HG03095 (cell line): ENCODE measurements around the gene CXCL3.
"Not testable (repeated sequence)": the region's sequence is repeated elsewhere in the genome, so short reads cannot be mapped to it uniquely, and the experiment has no call there.

Source experiments
- ATAC-seq: cut with Tn5 transposase; IDR thresholded peaks from one replicate; pipeline ENCODE4 v1.9.1; 2021; ENCODE audit warnings: moderate library complexity; ENCODE audit not compliant: unreplicated experiment

CXCL3 gene

DNA sequence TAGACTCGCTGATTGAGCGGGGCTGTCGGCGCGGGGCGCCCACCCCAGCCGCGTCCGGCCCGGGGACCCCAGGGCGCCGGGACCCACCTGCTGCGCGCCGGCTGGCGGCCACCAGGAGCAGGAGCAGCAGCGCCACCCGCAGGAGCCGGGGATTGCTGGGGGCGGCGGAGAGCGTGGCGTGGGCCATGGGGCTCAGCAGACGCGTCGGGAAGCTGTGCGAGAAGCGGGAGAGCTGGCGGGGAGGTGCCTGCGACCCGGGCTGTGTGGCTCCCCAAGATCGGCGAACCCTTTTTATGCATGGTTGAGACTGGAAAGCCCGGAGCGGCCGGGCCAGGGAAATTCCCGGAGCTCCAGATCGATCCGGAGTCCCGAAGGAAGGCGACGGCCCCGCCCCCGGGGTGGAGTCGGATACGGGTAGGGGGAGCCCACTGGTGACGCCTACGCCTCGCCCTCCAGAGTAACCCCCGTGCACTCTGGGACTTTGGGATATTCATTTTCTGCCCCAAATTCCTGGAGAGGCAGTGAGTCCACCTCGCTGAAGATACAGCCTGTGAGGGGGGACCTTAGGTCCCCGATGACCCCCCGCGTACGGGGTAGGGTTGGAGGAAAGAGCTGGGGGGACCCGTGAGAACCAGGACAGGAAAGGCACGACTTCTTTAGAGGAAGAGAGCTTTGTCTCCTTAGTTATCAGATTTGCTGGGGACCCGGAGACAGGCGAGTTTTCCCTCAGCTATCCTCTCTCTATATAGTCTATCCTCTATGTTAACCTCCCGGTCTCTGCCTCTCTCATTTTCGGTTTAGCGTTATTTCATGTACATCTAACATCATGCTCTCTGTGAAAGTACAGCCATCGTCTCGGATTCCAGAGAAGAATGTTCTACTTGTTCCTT is at the start of gene CXCL3:
CXCL3 (minus strand) TSS at position 265 of the 890 bp plus-strand sequence; CDS start at position 187, 78 bp downstream.
- no peak for ATAC-seq

- no peak for ATAC-seq
Observed at GRCh38 chr4:74087481-74087880, 49.0 kb upstream of the CXCL3 start.

GRCh38 chr4:74085669-74086068 is 47.2 kb upstream of the CXCL3 start:
- no peak for ATAC-seq

DNA sequence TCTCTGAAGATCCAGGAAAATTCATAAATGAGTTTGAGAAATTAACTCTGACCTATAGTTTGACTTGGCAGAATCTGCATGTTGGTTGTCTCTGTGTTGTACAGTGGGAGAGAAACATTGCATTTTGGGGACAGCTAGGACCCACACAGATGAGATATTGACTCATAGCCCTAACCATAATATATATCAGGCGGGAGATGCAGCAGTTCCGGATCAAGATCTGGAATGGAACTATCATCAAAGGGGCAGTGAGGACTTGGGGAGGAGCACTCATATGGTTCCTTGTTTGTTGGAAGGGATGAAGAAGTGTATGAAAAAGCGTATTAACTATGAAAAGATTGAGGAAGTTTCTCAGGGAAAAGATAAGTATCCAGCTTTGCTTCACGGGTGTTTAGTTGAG is 46.5 kb upstream of the CXCL3 start:
- no peak for ATAC-seq

GRCh38 chr4:74083546-74083945 is 45.1 kb upstream of the CXCL3 start:
- no peak for ATAC-seq

- ATAC-seq = no peak
Observed at GRCh38 chr4:74081035-74081434, 42.5 kb upstream of the CXCL3 start.

DNA sequence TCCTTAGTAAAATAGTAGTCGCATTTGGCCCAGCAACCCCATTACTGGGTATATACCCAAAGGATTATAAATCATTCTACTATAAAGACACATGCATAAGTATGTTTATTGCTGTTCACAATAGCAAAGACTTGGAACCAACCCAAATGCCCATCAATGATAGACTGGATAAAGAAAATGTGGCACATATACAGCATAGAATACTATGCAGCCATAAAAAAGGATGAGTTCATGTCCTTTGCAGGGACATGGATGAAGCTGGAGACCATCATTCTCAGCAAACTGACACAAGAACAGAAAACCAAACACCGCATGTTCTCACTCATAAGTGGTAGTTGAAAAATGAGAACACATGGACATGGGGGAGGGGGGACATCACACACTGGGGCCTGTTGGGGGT is 41.9 kb upstream of the CXCL3 start:
- not testable (repeated sequence) for ATAC-seq

GRCh38 chr4:74079024-74079423 is 40.5 kb upstream of the CXCL3 start:
- not testable (repeated sequence) for ATAC-seq

- ATAC-seq = no peak
Observed at GRCh38 chr4:74073358-74073757, 34.9 kb upstream of the CXCL3 start.

- ATAC-seq = no peak
Observed at GRCh38 chr4:74072739-74073138, 34.2 kb upstream of the CXCL3 start.

- ATAC-seq = no peak
Observed at GRCh38 chr4:74067586-74067985, 29.1 kb upstream of the CXCL3 start.

- no peak for ATAC-seq
Observed at GRCh38 chr4:74066232-74066631, 27.7 kb upstream of the CXCL3 start.

DNA sequence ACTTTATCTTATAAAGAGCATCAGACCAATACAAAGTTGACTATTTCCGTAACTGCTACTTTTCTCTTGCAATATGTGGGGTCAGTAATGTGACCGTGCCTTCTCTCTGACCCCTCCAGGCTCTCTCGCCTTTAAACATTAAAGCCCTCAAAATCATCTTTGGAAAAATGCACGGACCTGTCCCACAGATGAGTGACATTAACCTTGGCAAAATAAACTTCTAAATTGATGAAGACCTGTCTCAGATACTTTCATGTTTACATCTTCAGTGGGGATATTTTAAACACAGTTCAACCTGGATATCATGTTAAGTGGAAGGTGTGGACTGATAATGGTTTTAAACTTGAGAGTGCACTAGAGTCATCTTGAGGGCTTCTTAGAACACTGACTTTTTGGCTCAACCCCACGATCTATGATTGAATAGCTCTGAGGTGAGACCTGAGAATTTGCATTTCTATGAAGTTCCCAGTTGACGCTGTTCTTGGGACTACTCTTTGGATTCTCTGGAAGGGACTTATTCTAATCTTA is 26.7 kb upstream of the CXCL3 start:
- ATAC-seq = no peak

DNA sequence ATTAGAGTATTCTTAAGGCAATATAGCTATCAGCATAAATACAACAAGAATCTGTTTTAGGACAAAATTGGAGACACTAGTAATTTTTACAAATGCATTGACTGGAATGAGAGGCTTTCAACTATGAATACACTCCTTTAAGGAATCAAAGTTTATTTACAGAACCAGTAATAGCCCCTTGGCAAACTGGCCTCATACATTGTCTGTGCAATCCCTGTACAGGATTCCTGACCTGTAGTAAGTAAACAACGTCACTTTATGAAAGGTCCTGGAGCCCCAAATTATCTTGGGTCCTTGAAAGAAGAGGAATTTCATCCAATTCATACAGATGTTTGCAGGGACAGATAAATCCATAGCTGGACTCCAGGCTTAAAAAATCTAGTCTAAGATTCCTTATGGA is 25.4 kb upstream of the CXCL3 start:
- no peak for ATAC-seq

DNA sequence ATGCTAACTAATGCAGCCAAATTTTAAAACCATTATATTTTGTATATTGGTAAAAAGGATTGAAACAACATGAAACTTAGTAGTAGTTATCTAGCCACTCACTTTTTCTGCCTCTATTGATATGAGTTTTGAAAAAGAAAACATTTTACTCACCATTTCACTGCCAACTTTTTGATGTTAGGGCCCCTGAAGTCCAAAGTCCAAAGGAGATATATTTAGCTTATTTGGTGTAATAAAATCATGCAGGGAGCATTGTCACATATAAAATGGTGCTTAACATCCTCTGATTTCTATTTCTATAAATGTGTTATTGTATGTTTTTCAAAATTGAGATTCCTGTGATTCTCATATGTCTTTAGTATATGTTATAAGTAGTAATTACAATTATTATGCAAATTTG is 24.5 kb upstream of the CXCL3 start:
- no peak for ATAC-seq

DNA sequence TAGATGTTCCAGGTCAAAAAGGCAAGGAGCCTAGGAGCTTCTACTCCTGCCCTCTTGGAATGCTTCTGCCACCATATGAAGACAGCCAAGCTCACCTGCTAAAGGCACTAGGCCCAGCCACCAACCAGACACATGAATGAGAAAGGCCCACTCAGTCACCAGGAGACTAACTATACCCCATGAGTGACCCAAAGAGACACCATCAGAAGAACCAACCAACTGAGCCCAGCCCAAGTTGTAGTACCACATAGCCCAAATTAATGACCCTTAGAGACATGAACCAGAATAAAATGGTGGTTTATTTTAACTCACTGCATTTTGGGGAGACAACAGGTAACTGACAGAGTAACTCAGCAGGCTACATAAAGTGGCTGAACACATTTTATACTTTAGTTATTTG is 22.9 kb upstream of the CXCL3 start:
- no peak for ATAC-seq

- no peak for ATAC-seq
Observed at GRCh38 chr4:74059161-74059829, 20.8 kb upstream of the CXCL3 start.

DNA sequence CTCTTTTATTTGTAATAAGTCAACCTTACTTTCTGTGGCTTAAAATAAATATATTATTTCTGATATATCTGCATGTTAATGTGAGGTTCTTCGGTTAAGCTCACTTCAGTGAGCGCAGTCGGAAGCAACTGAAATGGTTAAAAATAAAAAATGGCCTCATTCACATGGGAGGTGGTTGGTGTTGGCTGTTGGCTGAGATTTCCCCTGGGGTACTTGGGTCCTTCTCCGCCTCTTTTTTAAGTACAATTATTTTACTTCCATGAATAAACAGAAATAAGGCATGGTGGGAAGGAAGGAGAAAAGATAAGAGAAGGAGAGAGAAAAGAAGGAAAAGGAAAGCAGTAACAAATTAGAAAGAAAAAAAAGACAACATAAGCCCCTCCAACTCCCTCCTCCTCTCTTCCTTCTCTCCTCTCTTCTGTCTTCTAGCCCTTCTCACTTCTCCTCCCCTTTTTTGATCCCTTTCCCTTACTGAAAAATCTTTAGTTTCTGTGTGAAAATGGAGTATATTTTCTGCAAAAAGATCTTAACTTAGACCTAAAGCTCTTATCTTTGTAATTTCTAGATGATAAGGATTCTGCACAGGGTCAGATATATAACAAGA is 19.7 kb upstream of the CXCL3 start:
- no peak for ATAC-seq

GRCh38 chr4:74057588-74057987 is 19.1 kb upstream of the CXCL3 start:
- no peak for ATAC-seq

GRCh38 chr4:74056858-74057562 is 18.5 kb upstream of the CXCL3 start:
- no peak for ATAC-seq
